Endothelial cell of umbilical vein (primary cell): ENCODE measurements around the gene PLEKHJ1. TPM values are rescaled to one million over a fixed set of nuclear protein-coding genes. Genes with fewer than 3 reads are reported as not detected.

ENCODE experiments used
- BruUV-seq: library from RNA; stranded (reverse); fragments of 400-500 nt; replicated peaks from 2 replicates; lab custom pipeline; 2021; lab: Mats Ljungman, UMichigan
- CTCF ChIA-PET: fragments of 300-600, 350-600 bp; sonication (Branson Sonifier 250); formaldehyde crosslinking; loops from one replicate; lab custom pipeline; 2021; ENCODE audit warnings: antibody characterized with exemption, inconsistent platforms; lab: Charles Lee
- POLR2A ChIA-PET: fragments of 300-600, 350-600 bp; sonication (Branson Sonifier 250); formaldehyde crosslinking; loops from one replicate; lab custom pipeline; 2021; ENCODE audit warnings: antibody characterized with exemption, inconsistent platforms; lab: Charles Lee
- DNase-seq: peaks from one replicate; pipeline ENCODE4 v3.0.0-alpha.2; 2011; ENCODE audit warnings: low read depth, low spot score
- FAIRE-seq: peaks from 2 replicates; lab custom pipeline; 2011; peaks lifted over from hg19 to GRCh38; lab: Jason Lieb, UNC
- H2AFZ ChIP-seq: 2 replicates; pipeline ENCODE4 v1.6.0; 2012; ENCODE audit warnings: low read depth, low read length, control low read depth, inconsistent platforms
- H3K27ac ChIP-seq: 2 replicates; pipeline ENCODE4 v1.5.1; 2011; ENCODE audit warnings: low read depth, mild to moderate bottlenecking, control low read depth, low read length, moderate library complexity; ENCODE audit not compliant: insufficient read depth
- H3K27me3 ChIP-seq, 2 experiments: 2 replicates each; pipeline versions ENCODE4 v1.6.0 to v1.6.1; 2011; ENCODE audit warnings: low read length in 2 of 2, mixed read lengths in 1 of 2; ENCODE audit not compliant: control insufficient read depth in 2 of 2, insufficient read depth in 2 of 2
- H3K36me3 ChIP-seq, 2 experiments: 2 replicates in 1 of 2; 3 replicates in 1 of 2; pipeline ENCODE4 v1.5.1; 2011; ENCODE audit warnings: low read length in 2 of 2, mild to moderate bottlenecking in 1 of 2, moderate library complexity in 1 of 2; ENCODE audit not compliant: control insufficient read depth in 2 of 2, insufficient read depth in 2 of 2; ENCODE audit errors: extremely low read depth in 1 of 2
- H3K4me1 ChIP-seq: 3 replicates; pipeline ENCODE4 v1.5.1; 2011; ENCODE audit warnings: mild to moderate bottlenecking, low read length; ENCODE audit not compliant: control insufficient read depth, insufficient read depth; ENCODE audit errors: extremely low read depth
- H3K4me2 ChIP-seq: 2 replicates; pipeline ENCODE4 v1.6.1; 2011; ENCODE audit warnings: low read length, control low read depth, mixed read lengths; ENCODE audit not compliant: insufficient read depth
- H3K4me3 ChIP-seq, 3 experiments: fragments of 200-600 bp in 1 of 3; sonication (generic), shearing (Covaris generic) in 1 of 3; replicated peaks in 1 of 3; 2 replicates each; pipeline ENCODE4 v1.5.1; 2011 to 2016; ENCODE audit warnings: control low read depth in 3 of 3, low read length in 3 of 3, mild to moderate bottlenecking in 2 of 3, inconsistent platforms in 1 of 3, low read depth in 1 of 3, moderate library complexity in 1 of 3; ENCODE audit not compliant: insufficient read depth in 1 of 3
- H3K79me2 ChIP-seq: 2 replicates; pipeline ENCODE4 v1.6.0; 2012; ENCODE audit warnings: low read length, inconsistent platforms; ENCODE audit not compliant: control insufficient read depth, insufficient read depth
- H3K9ac ChIP-seq: replicated peaks from 2 replicates; pipeline ENCODE3; 2011; ENCODE audit warnings: low read length, control low read depth; ENCODE audit not compliant: insufficient read depth; ENCODE audit errors: extremely low read depth
- H3K9me1 ChIP-seq: replicated peaks from 3 replicates; pipeline ENCODE4 v1.6.0; 2011; ENCODE audit warnings: mild to moderate bottlenecking, low read length; ENCODE audit not compliant: control insufficient read depth, insufficient read depth; ENCODE audit errors: extremely low read depth
- H3K9me3 ChIP-seq: replicated peaks from 2 replicates; pipeline ENCODE4 v1.5.1; 2012; ENCODE audit warnings: low read length, inconsistent platforms; ENCODE audit not compliant: control insufficient read depth, insufficient read depth
- H4K20me1 ChIP-seq: replicated peaks from 2 replicates; pipeline ENCODE3; 2011; ENCODE audit warnings: mild to moderate bottlenecking, low read length; ENCODE audit not compliant: control insufficient read depth, insufficient read depth; ENCODE audit errors: extremely low read depth
- EZH2 ChIP-seq: IDR thresholded peaks from 2 replicates; pipeline ENCODE4 v1.6.1; 2012; ENCODE audit warnings: borderline replicate concordance, low read depth, mild to moderate bottlenecking, moderate library complexity, low read length, inconsistent platforms; ENCODE audit not compliant: severe bottlenecking
- FOS ChIP-seq: IDR thresholded peaks from 2 replicates; pipeline ENCODE4 v1.6.1; 2011; ENCODE audit warnings: mild to moderate bottlenecking, low read length, moderate library complexity, borderline replicate concordance; ENCODE audit not compliant: insufficient read depth
- GATA2 ChIP-seq: IDR thresholded peaks from 2 replicates; pipeline ENCODE4 v1.7.0; 2011; ENCODE audit warnings: low read depth, mild to moderate bottlenecking, moderate library complexity, mixed read lengths, low read length; ENCODE audit not compliant: insufficient read length, insufficient read depth
- JUN ChIP-seq: IDR thresholded peaks from 2 replicates; pipeline ENCODE4 v1.6.1; 2011; ENCODE audit warnings: borderline replicate concordance, low read depth; ENCODE audit not compliant: insufficient read length, insufficient read depth
- MYC ChIP-seq: IDR thresholded peaks from one replicate; pipeline ENCODE4 v1.6.1; 2011; ENCODE audit warnings: mild to moderate bottlenecking, low read depth, low read length
- POLR2A ChIP-seq: IDR thresholded peaks from 2 replicates; pipeline ENCODE4 v1.6.1; 2012; ENCODE audit warnings: low read depth, mild to moderate bottlenecking, control low read depth, low read length
- POLR2AphosphoS5 ChIP-seq: IDR thresholded peaks from 2 replicates; pipeline ENCODE4 v1.6.1; 2012; ENCODE audit warnings: low read depth, mild to moderate bottlenecking, control low read depth, low read length, moderate library complexity; ENCODE audit not compliant: insufficient read depth
- dilution Hi-C: fragments of 300-500 bp; cut with MboI; formaldehyde crosslinking; loops from one replicate; pipeline ENCODE4 v1.15.0; 2019; ENCODE audit warnings: low sequenced_read_pairs; ENCODE audit not compliant: extremely low pct_ligation_motif_present
- intact Hi-C: fragments of 100-400 bp; cut with micrococcal nuclease; formaldehyde crosslinking; loops from one replicate; pipeline ENCODE4 v1.10.0; 2022
- polyA plus RNA-seq, 4 experiments: library from polyadenylated mRNA; depleted of rRNA in 3 of 4; stranded (reverse) in 3 of 4; unstranded in 1 of 4; fragments of >200 nt; gene quantifications; 2 replicates each; pipeline versions ENCODE4 v1.2.1 to v1.2.3, GENCODE V29; 2011 to 2012; ENCODE audit warnings: missing spikeins in 1 of 4
- total RNA-seq: library from RNA; stranded (reverse); gene quantifications from 2 replicates; pipeline ENCODE4 v1.2.3, GENCODE V29; 2021
- TF ChIP-seq, protein P1 (sequence below): IDR thresholded peaks from 2 replicates; pipeline ENCODE4 v1.6.1; 2011; ENCODE audit not compliant: insufficient read depth, insufficient read length
- TF ChIP-seq, protein P2 (sequence below), 2 donors: IDR thresholded peaks; 1 replicate in 1 of 2; 2 replicates in 1 of 2; pipeline ENCODE4 v1.5.1; 2011; ENCODE audit warnings: low read length in 2 of 2, mild to moderate bottlenecking in 2 of 2, moderate library complexity in 2 of 2, control low read depth in 1 of 2, inconsistent platforms in 1 of 2, low read depth in 1 of 2; ENCODE audit not compliant: insufficient read depth in 1 of 2; ENCODE audit errors: extremely low read depth in 1 of 2

Gene PLEKHJ1
- total and polyA plus RNA-seq, 2 donors (not counting 3 experiments of a cell fraction or from before 2014, with no cell fraction given): 82.4 to 115 TPM

DNA sequence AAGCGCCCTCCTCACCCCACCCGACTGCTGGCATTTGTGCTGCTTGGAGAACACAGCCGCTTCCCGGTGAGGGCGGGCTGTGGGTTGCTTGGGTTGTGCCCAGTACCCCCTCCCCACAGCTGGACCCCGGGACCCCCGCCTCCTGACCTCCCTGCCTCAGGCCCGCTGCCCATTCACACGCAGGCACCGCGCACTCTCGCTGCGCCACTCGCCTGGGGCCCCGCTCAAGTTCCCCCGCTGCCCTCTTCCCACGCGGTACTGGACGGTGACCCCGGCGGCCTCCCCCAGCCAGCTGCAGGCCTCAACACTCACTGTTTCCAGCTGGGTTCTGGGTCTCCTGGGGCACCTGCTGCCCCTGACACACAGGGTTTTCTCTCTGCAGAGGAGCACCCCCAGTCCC lies 16.4 kb downstream of the PLEKHJ1 start:
- ChIA-PET POLR2A (no interaction called here), CTCF (no interaction called here)
- Histone ChIP-seq H4K20me1 (no peaks in the 10 kb centered on the region), H3K4me1 (no peaks in the 10 kb centered on the region), H3K36me3 (peaks cover 7 to 30% of the 10 kb centered on the region in 2 experiments), H3K4me2 (no peak overlapping the region), H3K79me2 (no peaks in the 10 kb centered on the region), H2AFZ (no peak overlapping the region), H3K9ac (no peak overlapping the region), H3K9me3 (no peaks in the 10 kb centered on the region), H3K27ac (no peak overlapping the region), H3K27me3 (no peaks in the 10 kb centered on the region), H3K9me1 (no peaks in the 10 kb centered on the region), H3K4me3 (no peak overlapping the region)
- intact Hi-C loops (no loop called here), dilution Hi-C loops (no loop called here)
- TF ChIP-seq, protein P1, sequence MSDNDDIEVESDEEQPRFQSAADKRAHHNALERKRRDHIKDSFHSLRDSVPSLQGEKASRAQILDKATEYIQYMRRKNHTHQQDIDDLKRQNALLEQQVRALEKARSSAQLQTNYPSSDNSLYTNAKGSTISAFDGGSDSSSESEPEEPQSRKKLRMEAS: no peak
- TF ChIP-seq, protein P2, sequence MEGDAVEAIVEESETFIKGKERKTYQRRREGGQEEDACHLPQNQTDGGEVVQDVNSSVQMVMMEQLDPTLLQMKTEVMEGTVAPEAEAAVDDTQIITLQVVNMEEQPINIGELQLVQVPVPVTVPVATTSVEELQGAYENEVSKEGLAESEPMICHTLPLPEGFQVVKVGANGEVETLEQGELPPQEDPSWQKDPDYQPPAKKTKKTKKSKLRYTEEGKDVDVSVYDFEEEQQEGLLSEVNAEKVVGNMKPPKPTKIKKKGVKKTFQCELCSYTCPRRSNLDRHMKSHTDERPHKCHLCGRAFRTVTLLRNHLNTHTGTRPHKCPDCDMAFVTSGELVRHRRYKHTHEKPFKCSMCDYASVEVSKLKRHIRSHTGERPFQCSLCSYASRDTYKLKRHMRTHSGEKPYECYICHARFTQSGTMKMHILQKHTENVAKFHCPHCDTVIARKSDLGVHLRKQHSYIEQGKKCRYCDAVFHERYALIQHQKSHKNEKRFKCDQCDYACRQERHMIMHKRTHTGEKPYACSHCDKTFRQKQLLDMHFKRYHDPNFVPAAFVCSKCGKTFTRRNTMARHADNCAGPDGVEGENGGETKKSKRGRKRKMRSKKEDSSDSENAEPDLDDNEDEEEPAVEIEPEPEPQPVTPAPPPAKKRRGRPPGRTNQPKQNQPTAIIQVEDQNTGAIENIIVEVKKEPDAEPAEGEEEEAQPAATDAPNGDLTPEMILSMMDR (IDR thresholded peaks at IDR 0.05; ENCODE audit: extremely low read depth in 1 of 2, insufficient read depth in 1 of 2, low read depth in 1 of 2, low read length in 2 of 2): no peak
- no peak for TF ChIP-seq FOS
- no peak for TF ChIP-seq MYC
- no peak for TF ChIP-seq GATA2
- TF ChIP-seq JUN: no peak
- TF ChIP-seq POLR2A: no peak
- no peak for TF ChIP-seq EZH2
- TF ChIP-seq POLR2AphosphoS5: no peak
- DNase-seq (no peak), FAIRE-seq (no peak)
- BruUV-seq: no TSS peak
